Stimulated activated CD4-positive, alpha-beta T cell treated with anti-CD3 and anti-CD28 coated beads, Interleukin-15, amount 100 ng/mL, for 1 hour (primary cell): Measurements from ENCODE around the gene PIWIL4.

Experiments
- DNase-seq, 2 donors: peaks; one replicate each; pipeline ENCODE4 v3.0.0-alpha.2; 2020; ENCODE audit warnings: low read depth in 1 of 2, low spot score in 1 of 2

The PIWIL4 gene

DNA sequence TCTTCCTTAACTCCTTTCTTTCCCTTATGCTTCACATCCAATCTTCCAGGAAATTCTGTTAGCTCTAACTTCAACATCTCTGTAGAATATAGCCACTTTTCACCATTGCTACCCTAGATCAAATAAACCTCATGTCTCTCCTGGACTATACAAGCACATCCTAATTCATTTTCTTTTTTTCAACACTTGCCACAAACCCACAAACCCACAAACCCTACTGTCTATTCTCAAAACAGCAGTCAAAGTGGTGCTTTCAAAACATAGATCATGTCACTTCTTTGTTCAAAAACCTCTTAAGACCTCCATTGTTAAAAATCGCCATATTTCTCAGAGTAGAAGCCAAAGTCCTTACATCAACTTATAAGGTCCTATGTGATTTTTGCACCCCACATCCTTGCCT is 94.3 kb downstream of the PIWIL4 start:
- no peak for DNase-seq

DNA sequence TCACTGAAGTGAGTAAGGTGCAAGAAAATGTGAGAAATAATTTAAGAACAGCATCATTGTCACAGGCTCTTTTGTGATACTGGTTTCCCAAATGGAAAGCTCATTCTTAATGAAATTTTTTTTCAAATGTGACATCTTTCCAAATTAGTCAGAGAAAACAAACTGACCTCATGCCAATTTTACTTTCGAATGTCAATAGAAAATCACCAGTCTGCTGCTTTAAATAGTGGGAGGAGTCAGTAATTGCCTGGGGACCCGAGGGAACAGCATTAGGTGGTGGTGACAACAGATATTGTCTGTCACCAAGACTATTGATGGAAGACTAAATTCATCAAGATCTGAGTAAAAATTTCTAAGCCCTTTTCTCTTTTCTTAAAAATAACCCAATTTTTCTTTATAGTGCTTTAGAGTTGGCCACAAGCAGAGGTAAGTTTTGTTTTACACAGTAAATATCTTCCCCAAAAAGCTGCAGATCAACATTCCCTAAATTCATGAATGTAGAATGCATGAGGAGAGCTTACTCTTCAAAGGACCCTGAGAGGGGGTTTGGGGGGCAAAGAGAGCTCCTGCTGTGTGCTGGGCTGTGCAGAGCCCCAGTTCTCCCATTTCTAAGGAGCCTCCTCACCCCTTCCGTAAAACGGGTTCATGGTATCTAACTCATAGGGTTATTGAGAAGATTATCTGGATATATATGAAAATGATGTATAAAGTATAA is 95.1 kb downstream of the PIWIL4 start:
- no peak for DNase-seq

GRCh38 chr11:94662846-94663390 is 95.8 kb downstream of the PIWIL4 start:
- DNase-seq: no peak

DNA sequence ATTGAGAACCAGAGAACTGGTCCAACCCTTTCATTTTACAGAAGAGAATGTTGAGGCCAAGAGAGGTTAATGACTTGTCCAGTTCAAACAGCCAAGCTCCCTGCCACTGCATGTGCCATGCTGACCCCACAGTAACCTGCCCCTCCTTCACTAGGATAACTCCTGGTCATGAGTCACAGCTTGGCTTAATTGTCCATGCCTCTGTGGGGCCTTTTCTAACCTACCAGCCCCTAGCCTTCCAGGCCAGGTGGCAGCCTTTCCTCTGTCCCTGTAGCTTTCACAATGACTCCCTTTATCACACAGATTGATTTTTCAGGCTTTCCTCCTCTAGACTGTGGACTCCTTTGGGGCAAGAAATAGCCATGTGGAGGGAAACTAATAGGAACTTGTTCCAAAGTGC is 97.2 kb downstream of the PIWIL4 start:
- DNase-seq: no peak

- no peak for DNase-seq
These were observed 98.0 kb downstream of the PIWIL4 start for GRCh38 chr11:94665116-94665659.

DNA sequence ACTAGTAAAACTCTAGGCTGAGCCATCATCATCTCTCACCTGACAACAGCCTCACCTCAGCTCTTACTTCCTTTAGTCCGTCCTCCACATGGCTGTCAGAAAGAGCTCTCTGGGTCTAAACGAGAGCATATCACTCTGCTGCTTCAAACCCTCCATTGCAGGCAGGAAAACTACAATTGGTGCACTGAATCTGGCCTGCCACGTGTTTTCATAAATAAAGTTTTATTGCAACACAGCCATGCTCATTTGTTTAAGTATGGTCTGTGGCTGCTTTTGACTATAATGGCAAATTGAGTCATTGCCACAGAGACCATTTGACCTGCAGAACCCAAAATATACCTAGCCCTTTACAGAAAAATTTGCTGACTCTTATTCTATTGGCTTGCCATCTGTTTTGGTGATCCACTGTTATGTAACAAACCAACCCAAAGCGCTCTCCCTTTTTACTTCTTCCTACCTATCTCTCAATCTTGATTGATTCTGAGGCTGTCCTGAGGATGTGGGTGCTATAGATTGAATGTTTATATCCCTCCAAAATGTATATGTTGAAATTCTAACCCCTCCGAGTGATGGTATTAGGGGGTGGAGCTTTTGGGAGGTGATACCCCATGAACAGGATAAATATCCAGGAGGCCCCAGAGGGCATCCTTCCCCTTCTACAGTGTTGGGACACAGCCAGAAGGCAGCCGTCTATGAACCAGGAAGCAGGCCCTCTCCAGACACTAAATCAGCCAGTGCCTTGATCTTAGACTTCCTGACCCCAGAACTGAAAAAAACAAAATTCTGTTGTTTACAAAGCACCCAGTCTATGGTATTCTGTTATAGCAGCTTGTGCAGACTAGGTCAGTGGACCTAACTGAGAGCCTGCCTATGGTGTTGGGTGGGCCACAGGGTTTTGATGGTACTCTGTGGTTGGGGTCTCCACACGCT is 99.9 kb downstream of the PIWIL4 start:
- no peak for DNase-seq

GRCh38 chr11:94668212-94668793 is 101.1 kb downstream of the PIWIL4 start:
- DNase-seq: no peak

- DNase-seq: no peak
These were observed 101.9 kb downstream of the PIWIL4 start for GRCh38 chr11:94669023-94669422.
